GM23338 (cell line): ENCODE results near the gene SMPD4. TPM values are rescaled to one million over a fixed set of nuclear protein-coding genes. Genes with fewer than 3 reads are reported as not detected.
"Not testable (repeated sequence)": the region's sequence is repeated elsewhere in the genome, so short reads cannot be mapped to it uniquely, and the experiment has no call there.

Source experiments
- ATAC-seq: fragments of 200-7000 bp; cut with Tn5 transposase; 3 replicates; pipeline ENCODE4 v1.9.1; 2020
- DNase-seq: peaks from one replicate; pipeline ENCODE4 v3.0.0-alpha.2; 2015; ENCODE audit warnings: low spot score
- H2AFZ ChIP-seq: fragments of 200-600 bp; sonication (generic); 2 replicates; pipeline ENCODE4 v1.8.0; 2016; ENCODE audit warnings: antibody characterized with exemption, mild to moderate bottlenecking, moderate library complexity
- H3F3A ChIP-seq: fragments of 200-600 bp; sonication (generic); replicated peaks from 2 replicates; pipeline ENCODE4 v1.8.0; 2017; ENCODE audit warnings: antibody characterized with exemption, mixed run types, low read depth
- H3K27ac ChIP-seq: fragments of 200-600 bp; sonication (generic); 2 replicates; pipeline ENCODE4 v1.6.1; 2016; ENCODE audit warnings: low read depth
- H3K27me3 ChIP-seq: fragments of 200-600 bp; sonication (generic); 2 replicates; pipeline ENCODE4 v1.8.0; 2016; ENCODE audit warnings: mild to moderate bottlenecking, mixed run types, moderate library complexity; ENCODE audit not compliant: insufficient read depth
- H3K36me3 ChIP-seq: fragments of 200-600 bp; sonication (generic); 2 replicates; pipeline ENCODE4 v1.8.0; 2016; ENCODE audit warnings: mild to moderate bottlenecking; ENCODE audit not compliant: insufficient read depth
- H3K4me1 ChIP-seq: fragments of 200-600 bp; sonication (generic); 2 replicates; pipeline ENCODE4 v1.8.0; 2016; ENCODE audit warnings: mild to moderate bottlenecking, moderate library complexity; ENCODE audit not compliant: insufficient read depth
- H3K4me2 ChIP-seq: fragments of 200-600 bp; sonication (generic); 2 replicates; pipeline ENCODE4 v1.7.1; 2017; ENCODE audit warnings: mixed run types
- H3K4me3 ChIP-seq: fragments of 200-600 bp; sonication (generic); 2 replicates; pipeline ENCODE4 v1.6.1; 2016; ENCODE audit warnings: mixed run types
- H3K79me2 ChIP-seq: fragments of 200-600 bp; sonication (generic); replicated peaks from 2 replicates; pipeline ENCODE4 v1.8.0; 2017; ENCODE audit warnings: mild to moderate bottlenecking; ENCODE audit not compliant: insufficient read depth
- H3K9me2 ChIP-seq: fragments of 200-600 bp; sonication (generic); 2 replicates; pipeline ENCODE4 v1.8.0; 2017; ENCODE audit not compliant: insufficient read depth
- H4K20me1 ChIP-seq: fragments of 200-600 bp; sonication (generic); replicated peaks from 2 replicates; pipeline ENCODE4 v1.8.0; 2017; ENCODE audit warnings: mild to moderate bottlenecking; ENCODE audit not compliant: insufficient read depth
- H3K27ac Mint-ChIP-seq: 2 replicates; pipeline ENCODE4 v1.8.0; 2020; ENCODE audit warnings: inconsistent platforms, mild to moderate bottlenecking, moderate library complexity, mixed read lengths
- H3K27me3 Mint-ChIP-seq: 3 replicates; pipeline ENCODE4 v1.8.0; 2022; ENCODE audit warnings: low read depth, mild to moderate bottlenecking, moderate library complexity, mixed read lengths, inconsistent platforms; ENCODE audit not compliant: insufficient read depth, poor library complexity
- H3K36me3 Mint-ChIP-seq: 3 replicates; pipeline ENCODE4 v1.8.0; 2021; ENCODE audit warnings: low read depth, mild to moderate bottlenecking, inconsistent platforms, moderate library complexity, mixed read lengths
- H3K4me1 Mint-ChIP-seq: 3 replicates; pipeline ENCODE4 v1.8.0; 2020; ENCODE audit warnings: mild to moderate bottlenecking, inconsistent platforms, mixed read lengths
- H3K4me3 Mint-ChIP-seq: 3 replicates; pipeline ENCODE4 v1.8.0; 2021; ENCODE audit warnings: moderate library complexity, mild to moderate bottlenecking, inconsistent platforms, mixed read lengths
- H3K9me3 Mint-ChIP-seq: 3 replicates; pipeline ENCODE4 v1.8.0; 2020; ENCODE audit warnings: moderate library complexity, mild to moderate bottlenecking, inconsistent platforms, mixed read lengths
- CREB1 ChIP-seq: fragments of 250-450 bp; sonication (Bioruptor Pico); IDR thresholded peaks from 2 replicates; pipeline ENCODE4 v1.5.0; 2020; ENCODE audit warnings: low read depth, mild to moderate bottlenecking, moderate library complexity
- CTCF ChIP-seq, 2 experiments: fragments of 200-600 bp in 1 of 2; sonication (generic) in 1 of 2; conservative IDR thresholded peaks; 2 replicates each; pipeline versions ENCODE4 v1.5.1 to v1.6.1; 2016 to 2017; ENCODE audit warnings: antibody characterized with exemption in 2 of 2, low read depth in 2 of 2, mild to moderate bottlenecking in 2 of 2, moderate library complexity in 1 of 2
- ETS1 ChIP-seq: IDR thresholded peaks from 2 replicates; pipeline ENCODE4 v1.6.1; 2016; ENCODE audit warnings: antibody characterized with exemption
- EZH2 ChIP-seq: fragments of 200-600 bp; sonication (generic); IDR thresholded peaks from one replicate; pipeline ENCODE4 v1.8.0; 2017; ENCODE audit warnings: antibody characterized with exemption, mild to moderate bottlenecking, low read depth; ENCODE audit not compliant: unreplicated experiment
- EZH2phosphoT487 ChIP-seq: fragments of 200-600 bp; sonication (generic); IDR thresholded peaks from one replicate; pipeline ENCODE4 v1.8.1; 2018; ENCODE audit warnings: antibody characterized with exemption; ENCODE audit not compliant: unreplicated experiment
- JUNB ChIP-seq: IDR thresholded peaks from one replicate; pipeline ENCODE4 v1.6.1; 2016; ENCODE audit warnings: antibody characterized with exemption; ENCODE audit not compliant: unreplicated experiment
- NANOG ChIP-seq: IDR thresholded peaks from 2 replicates; pipeline ENCODE4 v1.6.1; 2016; ENCODE audit warnings: antibody characterized with exemption, borderline replicate concordance
- REST ChIP-seq: IDR thresholded peaks from one replicate; pipeline ENCODE4 v1.6.1; 2018; ENCODE audit warnings: antibody characterized with exemption; ENCODE audit not compliant: unreplicated experiment
- STAT1 ChIP-seq: IDR thresholded peaks from one replicate; pipeline ENCODE4 v1.6.1; 2016; ENCODE audit warnings: antibody characterized with exemption; ENCODE audit not compliant: unreplicated experiment
- ZNF331 ChIP-seq: fragments of 250-450 bp; sonication (Bioruptor Pico); IDR thresholded peaks from 2 replicates; pipeline ENCODE4 v1.5.0; 2020; ENCODE audit warnings: low read depth, mild to moderate bottlenecking, moderate library complexity
- ZNF462 ChIP-seq: fragments of 250-450 bp; sonication (Bioruptor Pico); IDR thresholded peaks from 2 replicates; pipeline ENCODE4 v1.5.0; 2020; ENCODE audit warnings: mild to moderate bottlenecking, moderate library complexity
- polyA plus RNA-seq: library from polyadenylated mRNA; unstranded; fragments of >200 nt; fragmentation: Nextera tagmentation; extraction: Ambion mirVana; gene quantifications from 2 replicates; pipeline ENCODE4 v1.2.1, GENCODE V29; 2016
- total RNA-seq: library from RNA; depleted of rRNA; stranded (reverse); fragments of >200 nt; shearing (Covaris generic); gene quantifications from 2 replicates; pipeline ENCODE4 v1.2.3, GENCODE V29; 2014

SMPD4 gene
- total and polyA plus RNA-seq, 2 experiments from 2014 or later, result 44.2 to 98.6 TPM

- no peaks in the 10 kb centered on the region; the same call in 1 of the 2 replicates for H4K20me1 ChIP-seq
- Mint-ChIP-seq H3K36me3 (peaks cover 42% of the 10 kb centered on the region), H3K4me3 (no peak overlapping the region), H3K27me3 (peaks cover 9% of the 10 kb centered on the region), H3K4me1 (peaks cover 3% of the 10 kb centered on the region; the same call in 2 of the 3 replicates), H3K27ac (0 out of 2 replicates have a peak overlapping the region, but pooled peaks have one; percentile 30), H3K9me3 (no peaks in the 10 kb centered on the region)
- no peak overlapping the region for H2AFZ ChIP-seq
- no peak overlapping the region for H3K4me2 ChIP-seq
- H3K4me1 ChIP-seq, result no peaks in the 10 kb centered on the region
- TF ChIP-seq ZNF462 (CRISPR knock-in tag) (no peak), STAT1 (no peak), ZNF331 (CRISPR knock-in tag) (no peak), CREB1 (CRISPR knock-in tag) (no peak), REST (no peak), NANOG (no peak), EZH2 (no peak), CTCF (conservative IDR thresholded peaks at IDR 0.05; ENCODE audit: low read depth in 2 of 2) (no peak), ETS1 (no peak), JUNB (no peak), EZH2phosphoT487 (no peak)
- DNase-seq, result no peak
- ATAC-seq, result no peak
- no peak overlapping the region for H3K27ac ChIP-seq
- H3F3A ChIP-seq, result no peaks in the 10 kb centered on the region
- H3K4me3 ChIP-seq, result no peak overlapping the region
- H3K79me2 ChIP-seq, result no peaks in the 10 kb centered on the region
- H3K36me3 ChIP-seq, result peaks cover 3% of the 10 kb centered on the region; the same call in 1 of the 2 replicates
- H3K9me2 ChIP-seq, result no peaks in the 10 kb centered on the region
- no peaks in the 10 kb centered on the region for H3K27me3 ChIP-seq
Measured at GRCh38 chr2:130160131-130160530, 21.3 kb downstream of the SMPD4 start.

- H4K20me1 ChIP-seq, H3K4me3 Mint-ChIP-seq, H3K4me3 ChIP-seq, H3K36me3 ChIP-seq, H3K9me2 ChIP-seq, H3K4me1 ChIP-seq, H2AFZ ChIP-seq, H3K9me3 Mint-ChIP-seq, H3K79me2 ChIP-seq, DNase-seq, H3K27me3 ChIP-seq, H3K4me1 Mint-ChIP-seq, H3F3A ChIP-seq, H3K4me2 ChIP-seq, H3K27ac ChIP-seq, ATAC-seq, H3K27ac Mint-ChIP-seq: not testable (repeated sequence)
- Mint-ChIP-seq H3K27me3 (peaks cover 10% of the 10 kb centered on the region), H3K36me3 (peaks cover 42% of the 10 kb centered on the region)
Measured at GRCh38 chr2:130159376-130159775, 22.0 kb downstream of the SMPD4 start.
